Neural progenitor cell (in vitro differentiated cells): ENCODE measurements around the gene BABAM1.

ENCODE experiments used
- EZH2 ChIP-seq: fragments of 200-600 bp; sonication (generic); IDR thresholded peaks from 2 replicates; pipeline ENCODE4 v1.6.1; 2017; ENCODE audit warnings: antibody characterized with exemption, mild to moderate bottlenecking, moderate library complexity
- EZH2phosphoT487 ChIP-seq: fragments of 200-600 bp; sonication (generic); IDR thresholded peaks from 2 replicates; pipeline ENCODE4 v1.6.1; 2017; ENCODE audit warnings: antibody characterized with exemption
- TF ChIP-seq, protein P1 (sequence below): fragments of 200-600 bp; sonication (generic); IDR thresholded peaks from 2 replicates; pipeline ENCODE4 v1.5.1; 2017; ENCODE audit warnings: antibody characterized with exemption, mild to moderate bottlenecking

DNA sequence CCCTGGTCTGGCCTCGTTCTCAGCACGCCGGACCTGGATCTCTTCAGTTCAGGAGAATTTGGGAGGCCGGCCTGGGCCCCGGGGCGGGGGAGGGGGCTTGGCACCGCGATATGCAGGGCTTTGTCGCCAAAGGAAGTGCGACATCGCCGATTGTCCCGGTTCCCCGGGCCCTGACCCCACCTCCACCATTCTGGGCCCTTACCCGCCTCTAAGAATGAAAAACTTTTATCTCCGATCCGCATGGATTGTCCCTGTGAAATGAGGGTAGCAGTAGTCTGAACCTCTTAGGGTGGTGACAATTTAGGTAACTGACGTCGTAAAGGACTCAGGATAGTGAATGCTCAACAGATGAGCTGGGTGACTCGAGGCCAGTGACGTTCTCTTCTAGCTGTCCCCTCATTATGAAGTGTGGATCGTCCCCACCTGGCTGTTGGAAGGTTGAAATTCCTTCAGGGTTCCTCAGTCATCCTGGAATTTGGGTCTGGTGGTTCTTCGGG, 42.8 kb downstream of the BABAM1 start:
- TF ChIP-seq, protein P1, sequence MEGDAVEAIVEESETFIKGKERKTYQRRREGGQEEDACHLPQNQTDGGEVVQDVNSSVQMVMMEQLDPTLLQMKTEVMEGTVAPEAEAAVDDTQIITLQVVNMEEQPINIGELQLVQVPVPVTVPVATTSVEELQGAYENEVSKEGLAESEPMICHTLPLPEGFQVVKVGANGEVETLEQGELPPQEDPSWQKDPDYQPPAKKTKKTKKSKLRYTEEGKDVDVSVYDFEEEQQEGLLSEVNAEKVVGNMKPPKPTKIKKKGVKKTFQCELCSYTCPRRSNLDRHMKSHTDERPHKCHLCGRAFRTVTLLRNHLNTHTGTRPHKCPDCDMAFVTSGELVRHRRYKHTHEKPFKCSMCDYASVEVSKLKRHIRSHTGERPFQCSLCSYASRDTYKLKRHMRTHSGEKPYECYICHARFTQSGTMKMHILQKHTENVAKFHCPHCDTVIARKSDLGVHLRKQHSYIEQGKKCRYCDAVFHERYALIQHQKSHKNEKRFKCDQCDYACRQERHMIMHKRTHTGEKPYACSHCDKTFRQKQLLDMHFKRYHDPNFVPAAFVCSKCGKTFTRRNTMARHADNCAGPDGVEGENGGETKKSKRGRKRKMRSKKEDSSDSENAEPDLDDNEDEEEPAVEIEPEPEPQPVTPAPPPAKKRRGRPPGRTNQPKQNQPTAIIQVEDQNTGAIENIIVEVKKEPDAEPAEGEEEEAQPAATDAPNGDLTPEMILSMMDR: no peak
- TF ChIP-seq EZH2 (no peak), EZH2phosphoT487 (no peak)
